GM19099 (cell line): Measurements from ENCODE around the gene ANKRD55.

Source experiments
- POLR2A ChIP-seq: IDR thresholded peaks from 3 replicates; pipeline ENCODE4 v1.6.1; 2011; ENCODE audit warnings: low read depth; ENCODE audit not compliant: insufficient read length; ENCODE audit errors: extremely low read depth

Gene ANKRD55

DNA sequence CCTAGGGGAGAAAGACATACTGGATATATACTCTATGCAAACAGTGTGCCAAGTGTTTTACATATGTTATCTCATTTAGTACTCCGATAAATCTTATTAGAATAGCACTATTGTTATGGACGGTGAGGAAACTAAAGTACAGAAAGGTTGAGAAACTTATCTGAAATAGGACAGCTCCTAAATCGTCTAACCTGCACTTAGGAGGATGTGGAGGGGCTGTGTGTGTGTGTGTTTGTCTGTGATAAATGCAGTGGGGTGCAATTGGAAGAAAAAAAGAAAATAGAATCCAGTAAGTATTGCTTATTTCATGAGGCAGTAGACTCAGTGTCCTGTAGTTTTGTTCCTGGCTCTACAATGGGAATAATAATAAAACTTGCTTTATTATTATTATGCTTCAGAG, 131.9 kb downstream of the ANKRD55 start:
- no peak for TF ChIP-seq POLR2A

DNA sequence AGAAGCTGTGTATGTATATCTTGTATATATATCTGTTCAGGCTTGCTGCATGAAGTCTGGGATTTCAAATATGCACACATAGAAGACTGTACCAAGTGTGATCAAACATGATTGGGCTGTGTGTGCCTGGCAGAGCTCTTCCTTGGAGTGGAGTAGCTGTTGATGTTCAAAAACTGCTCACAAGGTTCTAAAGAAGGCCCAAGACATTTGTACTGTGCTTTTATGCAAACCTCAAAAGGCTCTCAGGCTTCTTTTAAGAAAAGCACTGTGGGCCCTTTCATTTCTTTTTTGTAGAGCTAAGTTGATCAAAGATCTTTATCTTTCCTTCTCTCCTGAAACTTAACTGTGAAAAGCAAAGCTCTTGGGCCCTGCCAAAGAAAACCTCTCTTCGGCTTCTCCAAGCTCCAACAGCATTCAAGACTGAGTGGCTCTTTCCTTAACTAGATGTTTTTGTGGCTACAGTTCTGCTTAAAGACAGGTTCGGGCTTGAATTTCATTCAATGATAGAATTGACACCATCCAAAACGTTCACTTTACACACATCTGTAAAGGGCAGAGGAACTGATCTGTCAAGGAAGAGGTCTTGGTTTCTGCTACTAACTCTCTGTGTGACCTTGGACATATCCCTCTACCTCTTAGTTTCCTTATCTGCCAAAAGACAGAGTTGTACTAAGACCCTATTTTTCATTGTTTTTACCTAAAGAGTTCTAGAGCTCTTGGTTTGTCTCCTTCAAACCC, 132.5 kb downstream of the ANKRD55 start:
- TF ChIP-seq POLR2A = no peak

DNA sequence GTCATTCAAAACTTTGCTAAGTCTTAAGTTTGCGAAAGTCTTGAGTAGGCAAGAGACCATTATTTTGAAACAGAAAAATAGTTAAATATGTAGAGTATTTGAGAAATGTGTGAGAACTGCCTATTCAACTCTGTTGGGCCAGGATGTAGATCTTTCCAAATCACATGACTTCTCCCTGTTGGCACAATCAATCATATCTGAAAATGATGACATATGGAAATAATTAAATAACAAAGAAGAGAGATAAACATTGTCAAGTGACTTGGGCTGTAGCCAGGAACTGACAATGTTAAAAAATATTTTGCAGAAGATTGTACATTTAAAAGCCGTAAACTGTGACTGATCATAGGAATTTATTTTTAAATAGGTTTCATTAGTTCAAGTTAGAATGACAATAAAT, 133.8 kb downstream of the ANKRD55 start:
- TF ChIP-seq POLR2A = no peak

GRCh38 chr5:56097055-56097454, 136.1 kb downstream of the ANKRD55 start:
- no peak for TF ChIP-seq POLR2A

- no peak for TF ChIP-seq POLR2A
Observed at GRCh38 chr5:56095579-56096102, 137.5 kb downstream of the ANKRD55 start.

GRCh38 chr5:56094579-56095361, 138.4 kb downstream of the ANKRD55 start:
- no peak for TF ChIP-seq POLR2A

- no peak for TF ChIP-seq POLR2A
Observed at GRCh38 chr5:56093970-56094369, 139.2 kb downstream of the ANKRD55 start.

DNA sequence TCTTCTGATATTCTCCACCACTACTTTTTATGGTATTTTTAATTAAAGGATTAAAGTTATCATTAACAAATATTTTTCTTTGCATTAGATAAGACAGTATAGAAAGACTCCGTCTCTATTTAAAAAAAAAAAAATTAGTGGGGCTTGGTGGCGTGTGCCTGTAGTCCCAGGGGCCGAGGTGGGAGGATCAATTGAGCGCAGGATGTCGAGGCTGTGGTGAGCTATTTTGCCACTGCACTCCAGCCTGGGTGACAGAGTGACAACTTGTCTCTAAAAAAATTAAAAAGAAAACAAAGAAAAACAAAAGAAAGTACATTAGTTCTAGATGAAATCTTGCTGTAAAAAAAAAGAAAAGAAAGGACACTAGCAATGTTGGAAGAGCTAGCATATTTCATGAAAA, 141.0 kb downstream of the ANKRD55 start:
- no peak for TF ChIP-seq POLR2A

- TF ChIP-seq POLR2A = no peak
Observed at GRCh38 chr5:56091664-56092063, 141.5 kb downstream of the ANKRD55 start.

GRCh38 chr5:56090793-56091460, 142.2 kb downstream of the ANKRD55 start:
- TF ChIP-seq POLR2A = no peak

DNA sequence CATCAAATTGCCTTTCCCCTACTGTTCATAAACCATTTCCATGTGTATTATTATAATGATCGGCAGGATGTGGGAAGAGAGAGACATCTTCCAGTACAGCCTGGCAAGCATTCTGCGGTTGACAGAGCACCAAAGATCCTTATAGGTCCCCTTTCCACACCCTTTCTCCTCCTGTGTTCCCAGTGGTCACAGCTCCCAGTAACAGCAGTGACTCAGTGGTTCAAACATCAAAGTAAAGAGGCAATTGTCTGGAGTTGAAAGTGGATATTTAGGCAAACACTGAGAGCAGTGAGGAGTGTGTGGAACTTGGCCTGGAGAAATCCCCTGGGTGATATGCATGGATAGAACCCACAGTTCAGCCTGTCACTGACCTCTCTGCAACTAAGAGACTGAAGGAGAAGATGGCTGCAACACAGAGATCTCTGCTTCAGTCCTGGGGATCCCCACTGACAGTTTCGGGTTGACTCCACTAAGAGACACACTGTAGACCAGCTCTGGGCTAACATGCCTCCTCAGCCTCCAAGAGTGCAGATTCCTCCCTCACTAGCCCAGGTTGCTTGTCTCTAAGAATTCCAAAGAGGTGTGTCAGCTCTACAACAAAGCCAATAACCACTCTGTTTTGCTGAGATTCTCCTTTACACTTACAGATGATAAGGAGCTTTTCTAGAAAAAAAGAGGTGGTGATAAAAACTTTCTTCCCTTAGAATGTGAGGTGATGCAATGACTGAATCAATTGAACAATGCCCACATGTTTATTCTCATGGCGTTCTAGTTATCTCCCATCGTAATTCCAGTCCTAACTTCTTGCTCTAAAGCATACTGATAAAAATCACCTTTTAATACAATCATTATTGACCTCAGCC, 143.9 kb downstream of the ANKRD55 start:
- no peak for TF ChIP-seq POLR2A

DNA sequence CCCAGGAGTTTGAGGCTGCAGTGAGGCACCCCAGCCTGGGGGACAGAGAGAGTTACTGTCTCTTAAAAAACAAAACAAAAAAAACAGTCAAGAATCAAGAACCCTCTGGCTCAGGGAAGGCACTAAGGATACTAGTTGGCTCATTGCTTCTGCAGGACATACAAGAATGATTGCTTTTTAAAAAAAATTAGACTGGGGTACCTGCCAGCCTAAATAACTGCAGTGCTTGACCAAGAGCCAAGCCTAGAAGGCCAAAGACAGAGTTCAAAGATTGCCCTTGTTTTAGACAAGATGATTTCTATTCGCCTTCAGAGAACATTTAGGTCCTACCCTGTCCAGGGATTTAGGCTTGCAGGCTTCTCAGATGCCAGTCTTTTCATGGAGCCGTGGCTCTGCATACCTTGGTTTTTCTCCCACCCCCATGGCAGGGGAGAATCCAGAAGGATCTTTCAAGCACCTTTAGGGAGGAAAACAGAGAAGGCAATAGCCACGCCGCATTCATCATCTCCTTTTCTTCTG, 144.6 kb downstream of the ANKRD55 start:
- TF ChIP-seq POLR2A = no peak

GRCh38 chr5:56085193-56085592, 147.9 kb downstream of the ANKRD55 start:
- no peak for TF ChIP-seq POLR2A

DNA sequence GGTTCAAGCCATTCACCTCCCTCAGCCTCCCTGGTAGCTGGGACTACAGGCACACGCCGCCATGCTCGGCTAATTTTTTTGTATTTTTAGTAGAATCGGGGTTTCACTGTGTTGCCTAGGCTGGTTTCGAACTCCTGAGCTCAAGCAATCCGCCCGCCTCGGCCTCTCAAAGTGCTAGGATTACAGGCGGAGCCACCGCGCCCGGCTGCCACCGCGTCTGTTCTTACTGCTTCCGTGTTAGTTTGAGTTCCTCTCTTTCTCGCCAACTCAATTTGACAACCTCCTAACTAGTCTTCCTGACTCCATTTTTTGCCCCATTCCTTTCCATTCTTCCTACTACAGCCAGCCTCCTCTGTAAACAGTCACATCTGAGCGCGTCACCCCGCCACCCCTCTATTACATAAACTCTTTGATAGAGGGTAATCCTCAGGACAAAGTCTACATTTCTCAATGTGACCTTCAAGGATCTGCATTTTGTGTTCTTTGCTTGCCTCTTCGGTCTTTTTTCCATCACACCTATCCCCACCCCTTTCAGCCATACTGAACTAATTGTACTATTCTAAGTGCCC, 149.8 kb downstream of the ANKRD55 start:
- TF ChIP-seq POLR2A = no peak

GRCh38 chr5:56080375-56081052, 152.6 kb downstream of the ANKRD55 start:
- TF ChIP-seq POLR2A = no peak
